HG03060 (cell line): ENCODE results near the gene CST7.
"Not testable (repeated sequence)": the region's sequence is repeated elsewhere in the genome, so short reads cannot be mapped to it uniquely, and the experiment has no call there.

Source experiments
- ATAC-seq: cut with Tn5 transposase; IDR thresholded peaks from one replicate; pipeline ENCODE4 v1.9.1; 2021; ENCODE audit warnings: low read depth, moderate number of reproducible peaks; ENCODE audit not compliant: unreplicated experiment

The CST7 gene

GRCh38 chr20:24948939-24949679 is at the start of gene CST7:
TSS of gene CST7 (plus strand) at chr20:24949269. CDS start at chr20:24949506, 237 bp downstream.
- no peak for ATAC-seq

- no peak for ATAC-seq
Observed at GRCh38 chr20:24906806-24907205, 42.3 kb upstream of the CST7 start.

GRCh38 chr20:24908642-24909041 is 40.4 kb upstream of the CST7 start:
- ATAC-seq: no peak

GRCh38 chr20:24909086-24909780 is 39.8 kb upstream of the CST7 start:
- ATAC-seq: no peak

GRCh38 chr20:24909861-24910260 is 39.2 kb upstream of the CST7 start:
- no peak for ATAC-seq

- ATAC-seq: no peak
Observed at GRCh38 chr20:24910461-24910860, 38.6 kb upstream of the CST7 start.

GRCh38 chr20:24911461-24911860 is 37.6 kb upstream of the CST7 start:
- no peak for ATAC-seq

- no peak for ATAC-seq
Observed at GRCh38 chr20:24912397-24913075, 36.5 kb upstream of the CST7 start.

- no peak for ATAC-seq
Observed at GRCh38 chr20:24913076-24913628, 35.9 kb upstream of the CST7 start.

GRCh38 chr20:24914388-24915241 is 34.5 kb upstream of the CST7 start:
- ATAC-seq: no peak

GRCh38 chr20:24915440-24915839 is 33.6 kb upstream of the CST7 start:
- no peak for ATAC-seq

- ATAC-seq: no peak
Observed at GRCh38 chr20:24915892-24916291, 33.2 kb upstream of the CST7 start.

GRCh38 chr20:24916412-24916811 is 32.7 kb upstream of the CST7 start:
- no peak for ATAC-seq

GRCh38 chr20:24917056-24917455 is 32.0 kb upstream of the CST7 start:
- no peak for ATAC-seq

GRCh38 chr20:24917797-24918578 is 31.1 kb upstream of the CST7 start:
- ATAC-seq: no peak

- ATAC-seq: no peak
Observed at GRCh38 chr20:24918579-24919566, 30.2 kb upstream of the CST7 start.

GRCh38 chr20:24919665-24920064 is 29.4 kb upstream of the CST7 start:
- not testable (repeated sequence) for ATAC-seq

GRCh38 chr20:24920706-24921105 is 28.4 kb upstream of the CST7 start:
- ATAC-seq: not testable (repeated sequence)
